ENCODE data around the gene CDH15. TPM values are rescaled to one million over a fixed set of nuclear protein-coding genes. Genes with fewer than 3 reads are reported as not detected.
A peak's percentile ranks its signal among the peaks of the same experiment; 100 is the strongest.

Gene CDH15
- total and polyA plus RNA-seq, 2 of the 13 experiments (the other 11 are each of a cell fraction or from before 2014, with no cell fraction given), result 0.74 to 2.2 TPM

DNA sequence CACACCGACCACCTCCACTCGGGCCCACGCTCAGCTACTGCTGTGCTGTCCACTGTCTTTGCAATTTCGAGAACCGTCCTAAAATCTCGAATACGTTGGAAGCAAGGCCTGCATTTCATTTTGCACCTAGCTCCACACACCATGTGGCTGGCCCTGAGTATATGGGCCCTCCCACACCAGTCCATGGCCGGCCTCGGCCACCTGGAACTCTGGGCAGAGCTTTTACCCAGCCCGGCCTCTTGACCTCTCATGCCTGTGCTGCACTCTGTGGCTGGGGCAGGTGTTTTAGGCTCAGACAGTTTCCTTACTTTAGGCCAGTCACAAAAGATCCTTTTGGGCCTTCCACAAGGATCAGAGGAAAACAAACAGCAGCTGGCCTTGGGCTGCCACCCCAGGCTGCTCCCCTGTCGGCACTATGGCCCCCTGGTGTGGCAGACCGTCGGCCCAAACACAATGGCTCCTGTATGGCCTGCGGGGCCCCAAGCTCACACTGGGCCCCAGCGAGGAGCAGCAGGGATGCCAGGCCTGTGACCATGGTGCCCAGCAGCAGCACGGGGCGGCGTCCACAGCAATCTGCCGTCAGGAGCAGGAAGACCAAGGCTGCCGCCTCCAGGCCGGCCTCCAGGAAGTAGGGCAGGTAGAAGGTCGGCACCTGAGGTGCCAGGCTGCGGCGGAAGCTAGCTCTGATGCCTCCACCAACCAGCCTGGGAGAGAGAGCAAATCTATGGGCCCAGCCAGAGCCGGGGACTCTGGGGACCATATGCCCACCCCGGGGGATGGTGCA lies 26.3 kb downstream of the CDH15 start (continued):
- TF ChIP-seq, protein P1, sequence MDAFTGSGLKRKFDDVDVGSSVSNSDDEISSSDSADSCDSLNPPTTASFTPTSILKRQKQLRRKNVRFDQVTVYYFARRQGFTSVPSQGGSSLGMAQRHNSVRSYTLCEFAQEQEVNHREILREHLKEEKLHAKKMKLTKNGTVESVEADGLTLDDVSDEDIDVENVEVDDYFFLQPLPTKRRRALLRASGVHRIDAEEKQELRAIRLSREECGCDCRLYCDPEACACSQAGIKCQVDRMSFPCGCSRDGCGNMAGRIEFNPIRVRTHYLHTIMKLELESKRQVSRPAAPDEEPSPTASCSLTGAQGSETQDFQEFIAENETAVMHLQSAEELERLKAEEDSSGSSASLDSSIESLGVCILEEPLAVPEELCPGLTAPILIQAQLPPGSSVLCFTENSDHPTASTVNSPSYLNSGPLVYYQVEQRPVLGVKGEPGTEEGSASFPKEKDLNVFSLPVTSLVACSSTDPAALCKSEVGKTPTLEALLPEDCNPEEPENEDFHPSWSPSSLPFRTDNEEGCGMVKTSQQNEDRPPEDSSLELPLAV (CRISPR knock-in tag; conservative IDR thresholded peaks at IDR 0.05; ENCODE audit: low read depth), result no peak; the same call in 1 of the 2 replicates
- TF ChIP-seq ZNF792 (CRISPR knock-in tag; IDR thresholded peaks at IDR 0.05) (peak; percentile 89), ZNF672 (CRISPR knock-in tag; IDR thresholded peaks at IDR 0.05) (no peak; the same call in 1 of the 2 replicates), KLF15 (CRISPR knock-in tag; IDR thresholded peaks at IDR 0.05; ENCODE audit: borderline replicate concordance) (peak; percentile 66; the same call in 1 of the 2 replicates), ZNF614 (CRISPR knock-in tag; IDR thresholded peaks at IDR 0.05; ENCODE audit: borderline replicate concordance) (peak; percentile 88), KDM3A (CRISPR knock-in tag; IDR thresholded peaks at IDR 0.05; ENCODE audit: low read depth) (no peak; the same call in 1 of the 2 replicates), ZKSCAN8 (CRISPR knock-in tag; IDR thresholded peaks at IDR 0.05; ENCODE audit: borderline replicate concordance) (no peak; the same call in 1 of the 2 replicates), ZMYM3 (CRISPR knock-in tag; IDR thresholded peaks at IDR 0.05) (no peak; the same call in 1 of the 2 replicates), HOXD1 (CRISPR knock-in tag; IDR thresholded peaks at IDR 0.05) (peak; percentile 83), JUND (CRISPR knock-in tag; IDR thresholded peaks at IDR 0.05) (peak; percentile 77; the same call in 1 of the 2 replicates), ZFP37 (CRISPR knock-in tag; IDR thresholded peaks at IDR 0.05; ENCODE audit: borderline replicate concordance) (no peak), ZBTB1 (CRISPR knock-in tag; IDR thresholded peaks at IDR 0.05; ENCODE audit: borderline replicate concordance) (no peak), ZKSCAN5 (CRISPR knock-in tag; IDR thresholded peaks at IDR 0.05) (no peak), ZNF589 (CRISPR knock-in tag; conservative IDR thresholded peaks at IDR 0.05) (peak; percentile 94), BORCS8-MEF2B (CRISPR knock-in tag; IDR thresholded peaks at IDR 0.05) (peak; percentile 31; the same call in 1 of the 2 replicates), ATF1 (CRISPR knock-in tag; IDR thresholded peaks at IDR 0.05) (no peak)
- TF ChIP-seq, protein P2, sequence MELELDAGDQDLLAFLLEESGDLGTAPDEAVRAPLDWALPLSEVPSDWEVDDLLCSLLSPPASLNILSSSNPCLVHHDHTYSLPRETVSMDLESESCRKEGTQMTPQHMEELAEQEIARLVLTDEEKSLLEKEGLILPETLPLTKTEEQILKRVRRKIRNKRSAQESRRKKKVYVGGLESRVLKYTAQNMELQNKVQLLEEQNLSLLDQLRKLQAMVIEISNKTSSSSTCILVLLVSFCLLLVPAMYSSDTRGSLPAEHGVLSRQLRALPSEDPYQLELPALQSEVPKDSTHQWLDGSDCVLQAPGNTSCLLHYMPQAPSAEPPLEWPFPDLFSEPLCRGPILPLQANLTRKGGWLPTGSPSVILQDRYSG (CRISPR knock-in tag; IDR thresholded peaks at IDR 0.05), result no peak
- TF ChIP-seq, protein P3, sequence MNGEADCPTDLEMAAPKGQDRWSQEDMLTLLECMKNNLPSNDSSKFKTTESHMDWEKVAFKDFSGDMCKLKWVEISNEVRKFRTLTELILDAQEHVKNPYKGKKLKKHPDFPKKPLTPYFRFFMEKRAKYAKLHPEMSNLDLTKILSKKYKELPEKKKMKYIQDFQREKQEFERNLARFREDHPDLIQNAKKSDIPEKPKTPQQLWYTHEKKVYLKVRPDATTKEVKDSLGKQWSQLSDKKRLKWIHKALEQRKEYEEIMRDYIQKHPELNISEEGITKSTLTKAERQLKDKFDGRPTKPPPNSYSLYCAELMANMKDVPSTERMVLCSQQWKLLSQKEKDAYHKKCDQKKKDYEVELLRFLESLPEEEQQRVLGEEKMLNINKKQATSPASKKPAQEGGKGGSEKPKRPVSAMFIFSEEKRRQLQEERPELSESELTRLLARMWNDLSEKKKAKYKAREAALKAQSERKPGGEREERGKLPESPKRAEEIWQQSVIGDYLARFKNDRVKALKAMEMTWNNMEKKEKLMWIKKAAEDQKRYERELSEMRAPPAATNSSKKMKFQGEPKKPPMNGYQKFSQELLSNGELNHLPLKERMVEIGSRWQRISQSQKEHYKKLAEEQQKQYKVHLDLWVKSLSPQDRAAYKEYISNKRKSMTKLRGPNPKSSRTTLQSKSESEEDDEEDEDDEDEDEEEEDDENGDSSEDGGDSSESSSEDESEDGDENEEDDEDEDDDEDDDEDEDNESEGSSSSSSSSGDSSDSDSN (CRISPR knock-in tag; IDR thresholded peaks at IDR 0.05), result peak; percentile 85
- TF ChIP-seq, protein P4, sequence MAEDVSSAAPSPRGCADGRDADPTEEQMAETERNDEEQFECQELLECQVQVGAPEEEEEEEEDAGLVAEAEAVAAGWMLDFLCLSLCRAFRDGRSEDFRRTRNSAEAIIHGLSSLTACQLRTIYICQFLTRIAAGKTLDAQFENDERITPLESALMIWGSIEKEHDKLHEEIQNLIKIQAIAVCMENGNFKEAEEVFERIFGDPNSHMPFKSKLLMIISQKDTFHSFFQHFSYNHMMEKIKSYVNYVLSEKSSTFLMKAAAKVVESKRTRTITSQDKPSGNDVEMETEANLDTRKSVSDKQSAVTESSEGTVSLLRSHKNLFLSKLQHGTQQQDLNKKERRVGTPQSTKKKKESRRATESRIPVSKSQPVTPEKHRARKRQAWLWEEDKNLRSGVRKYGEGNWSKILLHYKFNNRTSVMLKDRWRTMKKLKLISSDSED (CRISPR knock-in tag; IDR thresholded peaks at IDR 0.05), result no peak
- TF ChIP-seq, protein P5, sequence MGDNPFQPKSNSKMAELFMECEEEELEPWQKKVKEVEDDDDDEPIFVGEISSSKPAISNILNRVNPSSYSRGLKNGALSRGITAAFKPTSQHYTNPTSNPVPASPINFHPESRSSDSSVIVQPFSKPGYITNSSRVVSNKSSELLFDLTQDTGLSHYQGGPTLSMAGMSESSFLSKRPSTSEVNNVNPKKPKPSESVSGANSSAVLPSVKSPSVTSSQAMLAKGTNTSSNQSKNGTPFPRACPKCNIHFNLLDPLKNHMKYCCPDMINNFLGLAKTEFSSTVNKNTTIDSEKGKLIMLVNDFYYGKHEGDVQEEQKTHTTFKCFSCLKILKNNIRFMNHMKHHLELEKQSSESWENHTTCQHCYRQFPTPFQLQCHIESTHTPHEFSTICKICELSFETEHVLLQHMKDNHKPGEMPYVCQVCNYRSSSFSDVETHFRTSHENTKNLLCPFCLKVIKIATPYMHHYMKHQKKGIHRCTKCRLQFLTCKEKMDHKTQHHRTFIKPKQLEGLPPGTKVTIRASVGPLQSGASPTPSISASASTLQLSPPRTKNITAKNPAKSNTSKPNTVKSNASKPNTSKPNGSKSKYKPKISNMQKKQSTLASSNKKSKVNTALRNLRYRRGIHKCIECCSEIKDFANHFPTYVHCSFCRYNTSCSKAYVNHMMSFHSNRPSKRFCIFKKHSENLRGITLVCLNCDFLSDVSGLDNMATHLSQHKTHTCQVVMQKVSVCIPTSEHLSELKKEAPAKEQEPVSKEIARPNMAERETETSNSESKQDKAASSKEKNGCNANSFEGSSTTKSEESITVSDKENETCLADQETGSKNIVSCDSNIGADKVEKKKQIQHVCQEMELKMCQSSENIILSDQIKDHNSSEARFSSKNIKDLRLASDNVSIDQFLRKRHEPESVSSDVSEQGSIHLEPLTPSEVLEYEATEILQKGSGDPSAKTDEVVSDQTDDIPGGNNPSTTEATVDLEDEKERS (CRISPR knock-in tag; IDR thresholded peaks at IDR 0.05), result no peak
